SK-N-SH treated with all-trans-retinoic acid at 6 μM for 48 hours (cell line): Measurements from ENCODE around the gene DCDC1.

Experiments
- ATAC-seq: fragments of 200-7000 bp; cut with Tn5 transposase; 3 replicates; pipeline ENCODE4 v1.9.1; 2020; ENCODE audit warnings: mild to moderate bottlenecking, moderate library complexity
- ARNTL ChIP-seq: fragments of 450-650 bp; formaldehyde crosslinking; IDR thresholded peaks from 2 replicates; pipeline ENCODE4 v1.5.0; 2020; ENCODE audit warnings: low read depth, mild to moderate bottlenecking, moderate library complexity, borderline replicate concordance
- BACH2 ChIP-seq: fragments of 250-450 bp; sonication (Bioruptor Pico); IDR thresholded peaks from 2 replicates; pipeline ENCODE4 v1.9.0; 2021; ENCODE audit warnings: mild to moderate bottlenecking, borderline replicate concordance
- CSDC2 ChIP-seq: fragments of 250-450 bp; sonication (Bioruptor Pico); IDR thresholded peaks from 2 replicates; pipeline ENCODE4 v1.5.0; 2020; ENCODE audit warnings: mild to moderate bottlenecking, moderate library complexity
- CSRNP3 ChIP-seq: fragments of 250-450 bp; sonication (Bioruptor Pico); IDR thresholded peaks from 2 replicates; pipeline ENCODE4 v1.5.1; 2021; ENCODE audit warnings: mild to moderate bottlenecking, moderate library complexity
- ESRRG ChIP-seq: fragments of 250-450 bp; sonication (Bioruptor Pico); IDR thresholded peaks from 2 replicates; pipeline ENCODE4 v1.6.1; 2021; ENCODE audit warnings: mild to moderate bottlenecking
- ISL1 ChIP-seq: fragments of 250-450 bp; sonication (Bioruptor Pico); IDR thresholded peaks from 2 replicates; pipeline ENCODE4 v2.1.2; 2022; ENCODE audit warnings: mild to moderate bottlenecking, moderate library complexity
- OSR1 ChIP-seq: fragments of 250-450 bp; sonication (Bioruptor Pico); IDR thresholded peaks from 2 replicates; pipeline ENCODE4 v1.8.0; 2022; ENCODE audit warnings: moderate library complexity, mild to moderate bottlenecking, inconsistent platforms
- PATZ1 ChIP-seq: fragments of 250-450 bp; sonication (Bioruptor Pico); IDR thresholded peaks from 2 replicates; pipeline ENCODE4 v1.8.0; 2020; ENCODE audit warnings: mild to moderate bottlenecking, moderate library complexity, borderline replicate concordance
- POU6F1 ChIP-seq: fragments of 250-450 bp; sonication (Bioruptor Pico); IDR thresholded peaks from 2 replicates; pipeline ENCODE4 v1.8.0; 2021; ENCODE audit warnings: low read depth, mild to moderate bottlenecking, moderate library complexity, borderline replicate concordance
- PPARA ChIP-seq: fragments of 250-450 bp; sonication (Bioruptor Pico); IDR thresholded peaks from 2 replicates; pipeline ENCODE4 v1.5.0; 2020; ENCODE audit warnings: mild to moderate bottlenecking, borderline replicate concordance
- RARB ChIP-seq: fragments of 250-450 bp; sonication (Bioruptor Pico); IDR thresholded peaks from 2 replicates; pipeline ENCODE4 v1.8.0; 2021; ENCODE audit warnings: mild to moderate bottlenecking, moderate library complexity
- SNAI2 ChIP-seq: fragments of 250-450 bp; sonication (Bioruptor Pico); IDR thresholded peaks from 2 replicates; pipeline ENCODE4 v1.5.0; 2020; ENCODE audit warnings: mild to moderate bottlenecking, moderate library complexity
- TCF4 ChIP-seq: fragments of 250-450 bp; sonication (Bioruptor Pico); IDR thresholded peaks from 2 replicates; pipeline ENCODE4 v1.8.0; 2021; ENCODE audit warnings: mild to moderate bottlenecking, moderate library complexity, borderline replicate concordance
- TOX ChIP-seq: fragments of 250-450 bp; sonication (Bioruptor Pico); IDR thresholded peaks from 2 replicates; pipeline ENCODE4 v1.8.0; 2021; ENCODE audit warnings: mild to moderate bottlenecking, moderate library complexity, borderline replicate concordance
- TSHZ2 ChIP-seq: fragments of 250-450 bp; sonication (Bioruptor Pico); IDR thresholded peaks from 2 replicates; pipeline ENCODE4 v1.5.0; 2020; ENCODE audit warnings: mild to moderate bottlenecking, moderate library complexity
- ZC3H10 ChIP-seq: fragments of 250-450 bp; sonication (Bioruptor Pico); IDR thresholded peaks from 2 replicates; pipeline ENCODE4 v1.5.1; 2021; ENCODE audit warnings: mild to moderate bottlenecking, moderate library complexity
- ZFP30 ChIP-seq: fragments of 450-650 bp; formaldehyde crosslinking; IDR thresholded peaks from 2 replicates; pipeline ENCODE4 v1.5.0; 2022; ENCODE audit warnings: mild to moderate bottlenecking, moderate library complexity
- ZNF565 ChIP-seq: fragments of 450-650 bp; formaldehyde crosslinking; conservative IDR thresholded peaks from 2 replicates; pipeline ENCODE4 v1.5.0; 2020; ENCODE audit warnings: low read depth, mild to moderate bottlenecking, moderate library complexity
- ZNF70 ChIP-seq: fragments of 450-650 bp; formaldehyde crosslinking; IDR thresholded peaks from 2 replicates; pipeline ENCODE4 v1.5.0; 2020; ENCODE audit warnings: mild to moderate bottlenecking, moderate library complexity
- ZNF8 ChIP-seq: fragments of 450-650 bp; formaldehyde crosslinking; IDR thresholded peaks from 2 replicates; pipeline ENCODE4 v1.5.0; 2020; ENCODE audit warnings: mild to moderate bottlenecking, moderate library complexity

The DCDC1 gene

GRCh38 chr11:31408201-31408600 is 38.7 kb upstream of the DCDC1 start:
- TF ChIP-seq ZNF565 (CRISPR knock-in tag): no peak
- TF ChIP-seq ZNF70 (CRISPR knock-in tag): no peak
- TF ChIP-seq SNAI2 (CRISPR knock-in tag): no peak
- no peak for TF ChIP-seq CSDC2 (CRISPR knock-in tag)
- no peak for TF ChIP-seq RARB (CRISPR knock-in tag)
- TF ChIP-seq TSHZ2 (CRISPR knock-in tag): no peak
- no peak for ATAC-seq

- TF ChIP-seq TOX (CRISPR knock-in tag): no peak
- TF ChIP-seq CSDC2 (CRISPR knock-in tag): no peak
- TF ChIP-seq ESRRG: no peak
- TF ChIP-seq ARNTL (CRISPR knock-in tag): no peak
- TF ChIP-seq ZNF8 (CRISPR knock-in tag): no peak
- no peak for TF ChIP-seq ZC3H10 (CRISPR knock-in tag)
- no peak for TF ChIP-seq ZFP30 (CRISPR knock-in tag)
- no peak for TF ChIP-seq SNAI2 (CRISPR knock-in tag)
- TF ChIP-seq RARB (CRISPR knock-in tag): no peak
- TF ChIP-seq ISL1: no peak
- TF ChIP-seq TSHZ2 (CRISPR knock-in tag): no peak
- no peak for TF ChIP-seq OSR1 (CRISPR knock-in tag)
- no peak for TF ChIP-seq PPARA (CRISPR knock-in tag)
- TF ChIP-seq PATZ1 (CRISPR knock-in tag): no peak
- TF ChIP-seq TCF4: no peak
- TF ChIP-seq ZNF565 (CRISPR knock-in tag): no peak
- TF ChIP-seq CSRNP3 (CRISPR knock-in tag): no peak
- TF ChIP-seq ZNF70 (CRISPR knock-in tag): no peak
- TF ChIP-seq BACH2: no peak
- TF ChIP-seq, all 23 proteins: peak for 0
- ATAC-seq: no peak
Measured at GRCh38 chr11:31404614-31405013, 35.1 kb upstream of the DCDC1 start.

- no peak for TF ChIP-seq POU6F1 (CRISPR knock-in tag)
- no peak for TF ChIP-seq SNAI2 (CRISPR knock-in tag)
- ATAC-seq: peak; percentile 58; the same call in 2 of the 3 replicates
Measured at GRCh38 chr11:31397239-31397834, 27.8 kb upstream of the DCDC1 start.
